K562 (cell line): ENCODE data around the gene HMCES. TPM values are rescaled to one million over a fixed set of nuclear protein-coding genes. Genes with fewer than 3 reads are reported as not detected.
A peak's percentile ranks its signal among the peaks of the same experiment; 100 is the strongest.

Experiments
- CCNT2 ChIP-seq: IDR thresholded peaks from 2 replicates; pipeline ENCODE4 v1.6.1; 2011; ENCODE audit warnings: borderline replicate concordance, low read depth, mild to moderate bottlenecking, moderate library complexity, mixed read lengths, low read length; ENCODE audit not compliant: insufficient read length; ENCODE audit errors: extremely low read depth
- CREM ChIP-seq: IDR thresholded peaks from 2 replicates; pipeline ENCODE4 v1.6.1; 2014; ENCODE audit warnings: antibody characterized with exemption, low read depth
- FIP1L1 ChIP-seq: fragments of 200-400 bp; formaldehyde crosslinking; IDR thresholded peaks from 2 replicates; pipeline ENCODE4 v1.6.1; 2018; ENCODE audit warnings: mild to moderate bottlenecking, low read depth, low read length; ENCODE audit not compliant: poor library complexity, severe bottlenecking
- HNRNPL ChIP-seq: fragments of 200-400 bp; formaldehyde crosslinking; IDR thresholded peaks from 2 replicates; pipeline ENCODE4 v1.6.1; 2017; ENCODE audit warnings: low read depth, mild to moderate bottlenecking, low read length
- ILK ChIP-seq: fragments of 450-650 bp; IDR thresholded peaks from 2 replicates; pipeline ENCODE4 v1.6.1; 2016; ENCODE audit warnings: missing genetic modification characterization, low read depth, mild to moderate bottlenecking, missing compliant biosample characterization, moderate library complexity, borderline replicate concordance
- IRF2 ChIP-seq: sonication (generic); formaldehyde crosslinking; IDR thresholded peaks from 2 replicates; pipeline ENCODE4 v1.8.1; 2022; ENCODE audit warnings: mild to moderate bottlenecking, missing genetic modification reagents
- NELFE ChIP-seq: IDR thresholded peaks from 2 replicates; pipeline ENCODE4 v1.6.1; 2011; ENCODE audit warnings: mild to moderate bottlenecking; ENCODE audit not compliant: insufficient read depth, insufficient read length
- NR2C1 ChIP-seq, 2 experiments: fragments of 450-650 bp; IDR thresholded peaks; 2 replicates each; pipeline ENCODE4 v1.6.1; 2017; ENCODE audit warnings: mild to moderate bottlenecking in 2 of 2, antibody characterized with exemption in 1 of 2, inconsistent platforms in 1 of 2, missing compliant biosample characterization in 1 of 2, missing genetic modification characterization in 1 of 2
- RFX5 ChIP-seq: IDR thresholded peaks from 2 replicates; pipeline ENCODE4 v1.6.1; 2011; ENCODE audit warnings: low read depth, mild to moderate bottlenecking, improper control_type of control experiment, low read length
- SMARCA4 ChIP-seq: fragments of 450-650 bp; IDR thresholded peaks from 2 replicates; pipeline ENCODE4 v1.6.1; 2016
- SUPT5H ChIP-seq: fragments of 450-650 bp; IDR thresholded peaks from 2 replicates; pipeline ENCODE4 v1.6.1; 2016
- U2AF2 ChIP-seq: fragments of 200-400 bp; formaldehyde crosslinking; optimal IDR thresholded peaks from 2 replicates; pipeline ENCODE3; 2017; ENCODE audit warnings: low read depth, mild to moderate bottlenecking, low read length
- ZNF146 ChIP-seq: IDR thresholded peaks from one replicate; pipeline ENCODE4 v1.6.1; 2018; ENCODE audit warnings: missing compliant biosample characterization; ENCODE audit not compliant: unreplicated experiment
- polyA plus RNA-seq, 8 experiments: library from polyadenylated mRNA; depleted of rRNA in 4 of 8; stranded (reverse) in 5 of 8; unstranded in 3 of 8; fragments of >200 nt; fragmentation: Nextera tagmentation in 2 of 8; fragmentation: Illumina TruSeq in 1 of 8; extraction: Ambion mirVana in 2 of 8; extraction: Trizol in 1 of 8; gene quantifications; 2 replicates each; pipeline versions ENCODE4 v1.2.1 to v1.2.3, GENCODE V29; 2011 to 2014; ENCODE audit warnings: inconsistent platforms in 1 of 8, missing spikeins in 1 of 8
- total RNA-seq, 7 experiments: library from RNA; depleted of rRNA in 6 of 7; stranded (reverse); fragments of >200 nt in 6 of 7; fragmentation: Illumina TruSeq in 2 of 7; extraction: Trizol in 2 of 7; gene quantifications; 2 replicates each; pipeline versions ENCODE4 v1.2.1 to v1.2.3, GENCODE V29; 2011 to 2021; ENCODE audit warnings: low replicate concordance in 1 of 7
- TF ChIP-seq, protein P1 (sequence below): sonication (generic); formaldehyde crosslinking; IDR thresholded peaks from 2 replicates; pipeline ENCODE4 v1.8.1; 2023; ENCODE audit warnings: mild to moderate bottlenecking, missing genetic modification reagents
- TF ChIP-seq, protein P2 (sequence below): fragments of 450-650 bp; IDR thresholded peaks from 2 replicates; pipeline ENCODE4 v1.6.1; 2016; ENCODE audit warnings: antibody characterized with exemption
- TF ChIP-seq, protein P3 (sequence below): fragments of 200-400 bp; formaldehyde crosslinking; IDR thresholded peaks from 2 replicates; pipeline ENCODE4 v1.6.1; 2017; ENCODE audit warnings: mild to moderate bottlenecking, low read depth, low read length, moderate library complexity
- TF ChIP-seq, protein P4 (sequence below): sonication (generic); formaldehyde crosslinking; IDR thresholded peaks from 2 replicates; pipeline ENCODE4 v1.8.0; 2022; ENCODE audit warnings: mild to moderate bottlenecking, missing genetic modification reagents

HMCES gene
- total and polyA plus RNA-seq, 9 of the 15 experiments (the other 6 are each of a cell fraction or from before 2014, with no cell fraction given): 18.8 to 45.3 (median 24.8) TPM

DNA sequence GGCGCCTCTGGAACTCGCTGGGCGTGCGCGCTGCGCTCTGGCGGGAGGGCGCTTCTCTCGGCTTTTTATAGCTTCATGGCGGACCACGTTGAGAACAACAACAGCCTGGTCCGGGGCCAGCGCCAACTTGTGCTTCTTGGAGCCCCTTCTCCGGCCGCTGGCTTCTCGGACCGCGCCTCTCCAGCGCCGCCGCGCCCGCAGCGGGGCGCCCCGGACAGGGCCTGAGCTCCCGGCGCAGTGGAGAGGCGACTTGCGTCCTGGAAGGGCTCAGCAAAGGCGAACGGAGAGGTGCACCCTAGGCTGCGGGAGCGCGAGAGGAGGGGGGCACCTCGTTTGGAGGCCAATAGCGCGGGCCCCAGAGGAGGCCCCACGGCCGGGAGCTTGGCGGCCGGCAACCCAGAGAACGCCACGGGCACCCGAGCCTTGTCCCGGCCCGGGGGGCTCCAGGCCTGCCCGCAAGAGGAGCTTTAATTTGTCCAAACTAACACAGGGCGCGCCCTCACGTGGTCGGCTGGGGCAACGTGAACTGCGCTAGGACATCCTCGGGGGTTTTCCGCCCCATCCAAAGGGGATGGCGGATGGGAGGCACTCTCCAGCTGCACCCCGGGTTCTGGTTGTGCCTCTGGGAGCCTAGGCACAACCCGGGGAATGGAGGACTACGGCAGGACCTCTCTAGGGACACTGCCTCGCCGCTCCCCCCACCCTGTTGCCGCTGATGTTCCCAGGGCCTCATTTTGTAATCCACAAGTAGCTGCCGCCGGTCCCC is 37.8 kb downstream of the HMCES start (continued):
- TF ChIP-seq, protein P1, sequence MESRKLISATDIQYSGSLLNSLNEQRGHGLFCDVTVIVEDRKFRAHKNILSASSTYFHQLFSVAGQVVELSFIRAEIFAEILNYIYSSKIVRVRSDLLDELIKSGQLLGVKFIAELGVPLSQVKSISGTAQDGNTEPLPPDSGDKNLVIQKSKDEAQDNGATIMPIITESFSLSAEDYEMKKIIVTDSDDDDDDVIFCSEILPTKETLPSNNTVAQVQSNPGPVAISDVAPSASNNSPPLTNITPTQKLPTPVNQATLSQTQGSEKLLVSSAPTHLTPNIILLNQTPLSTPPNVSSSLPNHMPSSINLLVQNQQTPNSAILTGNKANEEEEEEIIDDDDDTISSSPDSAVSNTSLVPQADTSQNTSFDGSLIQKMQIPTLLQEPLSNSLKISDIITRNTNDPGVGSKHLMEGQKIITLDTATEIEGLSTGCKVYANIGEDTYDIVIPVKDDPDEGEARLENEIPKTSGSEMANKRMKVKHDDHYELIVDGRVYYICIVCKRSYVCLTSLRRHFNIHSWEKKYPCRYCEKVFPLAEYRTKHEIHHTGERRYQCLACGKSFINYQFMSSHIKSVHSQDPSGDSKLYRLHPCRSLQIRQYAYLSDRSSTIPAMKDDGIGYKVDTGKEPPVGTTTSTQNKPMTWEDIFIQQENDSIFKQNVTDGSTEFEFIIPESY: no peak
- TF ChIP-seq SMARCA4 (no peak), HNRNPL (no peak), CCNT2 (peak; percentile 50), IRF2 (CRISPR knock-in tag) (no peak), ZNF146 (CRISPR knock-in tag) (no peak), NELFE (no peak), SUPT5H (no peak), RFX5 (no peak), CREM (0 out of 2 replicates have a peak, but pooled peaks have one; percentile 19), ILK (no peak), U2AF2 (no peak), FIP1L1 (no peak), NR2C1 (IDR thresholded peaks at IDR 0.05) (no peak), NR2C1 (tag; IDR thresholded peaks at IDR 0.05) (no peak)
- TF ChIP-seq, protein P2, sequence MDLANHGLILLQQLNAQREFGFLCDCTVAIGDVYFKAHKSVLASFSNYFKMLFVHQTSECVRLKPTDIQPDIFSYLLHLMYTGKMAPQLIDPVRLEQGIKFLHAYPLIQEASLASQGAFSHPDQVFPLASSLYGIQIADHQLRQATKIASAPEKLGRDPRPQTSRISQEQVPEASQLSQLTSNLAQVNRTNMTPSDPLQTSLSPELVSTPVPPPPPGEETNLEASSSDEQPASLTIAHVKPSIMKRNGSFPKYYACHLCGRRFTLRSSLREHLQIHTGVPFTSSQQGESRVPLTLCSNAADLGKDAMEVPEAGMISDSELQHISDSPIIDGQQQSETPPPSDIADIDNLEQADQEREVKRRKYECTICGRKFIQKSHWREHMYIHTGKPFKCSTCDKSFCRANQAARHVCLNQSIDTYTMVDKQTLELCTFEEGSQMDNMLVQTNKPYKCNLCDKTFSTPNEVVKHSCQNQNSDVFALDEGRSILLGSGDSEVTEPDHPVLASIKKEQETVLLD: no peak
- TF ChIP-seq, protein P3, sequence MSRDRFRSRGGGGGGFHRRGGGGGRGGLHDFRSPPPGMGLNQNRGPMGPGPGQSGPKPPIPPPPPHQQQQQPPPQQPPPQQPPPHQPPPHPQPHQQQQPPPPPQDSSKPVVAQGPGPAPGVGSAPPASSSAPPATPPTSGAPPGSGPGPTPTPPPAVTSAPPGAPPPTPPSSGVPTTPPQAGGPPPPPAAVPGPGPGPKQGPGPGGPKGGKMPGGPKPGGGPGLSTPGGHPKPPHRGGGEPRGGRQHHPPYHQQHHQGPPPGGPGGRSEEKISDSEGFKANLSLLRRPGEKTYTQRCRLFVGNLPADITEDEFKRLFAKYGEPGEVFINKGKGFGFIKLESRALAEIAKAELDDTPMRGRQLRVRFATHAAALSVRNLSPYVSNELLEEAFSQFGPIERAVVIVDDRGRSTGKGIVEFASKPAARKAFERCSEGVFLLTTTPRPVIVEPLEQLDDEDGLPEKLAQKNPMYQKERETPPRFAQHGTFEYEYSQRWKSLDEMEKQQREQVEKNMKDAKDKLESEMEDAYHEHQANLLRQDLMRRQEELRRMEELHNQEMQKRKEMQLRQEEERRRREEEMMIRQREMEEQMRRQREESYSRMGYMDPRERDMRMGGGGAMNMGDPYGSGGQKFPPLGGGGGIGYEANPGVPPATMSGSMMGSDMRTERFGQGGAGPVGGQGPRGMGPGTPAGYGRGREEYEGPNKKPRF: no peak
- TF ChIP-seq, protein P4, sequence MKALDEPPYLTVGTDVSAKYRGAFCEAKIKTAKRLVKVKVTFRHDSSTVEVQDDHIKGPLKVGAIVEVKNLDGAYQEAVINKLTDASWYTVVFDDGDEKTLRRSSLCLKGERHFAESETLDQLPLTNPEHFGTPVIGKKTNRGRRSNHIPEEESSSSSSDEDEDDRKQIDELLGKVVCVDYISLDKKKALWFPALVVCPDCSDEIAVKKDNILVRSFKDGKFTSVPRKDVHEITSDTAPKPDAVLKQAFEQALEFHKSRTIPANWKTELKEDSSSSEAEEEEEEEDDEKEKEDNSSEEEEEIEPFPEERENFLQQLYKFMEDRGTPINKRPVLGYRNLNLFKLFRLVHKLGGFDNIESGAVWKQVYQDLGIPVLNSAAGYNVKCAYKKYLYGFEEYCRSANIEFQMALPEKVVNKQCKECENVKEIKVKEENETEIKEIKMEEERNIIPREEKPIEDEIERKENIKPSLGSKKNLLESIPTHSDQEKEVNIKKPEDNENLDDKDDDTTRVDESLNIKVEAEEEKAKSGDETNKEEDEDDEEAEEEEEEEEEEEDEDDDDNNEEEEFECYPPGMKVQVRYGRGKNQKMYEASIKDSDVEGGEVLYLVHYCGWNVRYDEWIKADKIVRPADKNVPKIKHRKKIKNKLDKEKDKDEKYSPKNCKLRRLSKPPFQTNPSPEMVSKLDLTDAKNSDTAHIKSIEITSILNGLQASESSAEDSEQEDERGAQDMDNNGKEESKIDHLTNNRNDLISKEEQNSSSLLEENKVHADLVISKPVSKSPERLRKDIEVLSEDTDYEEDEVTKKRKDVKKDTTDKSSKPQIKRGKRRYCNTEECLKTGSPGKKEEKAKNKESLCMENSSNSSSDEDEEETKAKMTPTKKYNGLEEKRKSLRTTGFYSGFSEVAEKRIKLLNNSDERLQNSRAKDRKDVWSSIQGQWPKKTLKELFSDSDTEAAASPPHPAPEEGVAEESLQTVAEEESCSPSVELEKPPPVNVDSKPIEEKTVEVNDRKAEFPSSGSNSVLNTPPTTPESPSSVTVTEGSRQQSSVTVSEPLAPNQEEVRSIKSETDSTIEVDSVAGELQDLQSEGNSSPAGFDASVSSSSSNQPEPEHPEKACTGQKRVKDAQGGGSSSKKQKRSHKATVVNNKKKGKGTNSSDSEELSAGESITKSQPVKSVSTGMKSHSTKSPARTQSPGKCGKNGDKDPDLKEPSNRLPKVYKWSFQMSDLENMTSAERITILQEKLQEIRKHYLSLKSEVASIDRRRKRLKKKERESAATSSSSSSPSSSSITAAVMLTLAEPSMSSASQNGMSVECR (CRISPR knock-in tag): no peak
